CD4-positive, alpha-beta T cell treated with Interleukin-15 for 1 hour (primary cell): ENCODE results near the gene TBL1Y.
"Not testable (repeated sequence)": the region's sequence is repeated elsewhere in the genome, so short reads cannot be mapped to it uniquely, and the experiment has no call there.

ENCODE experiments used
- DNase-seq: peaks from one replicate; pipeline ENCODE4 v3.0.0-alpha.2; 2020

The TBL1Y gene

GRCh38 chrY:6977783-6978182 lies 67.3 kb downstream of the TBL1Y start:
- DNase-seq = no peak

GRCh38 chrY:6983221-6983620 lies 72.7 kb downstream of the TBL1Y start:
- no peak for DNase-seq

- DNase-seq = no peak
Measured at GRCh38 chrY:6987811-6988210, 77.3 kb downstream of the TBL1Y start.

- no peak for DNase-seq
Measured at GRCh38 chrY:6989886-6990620, 79.6 kb downstream of the TBL1Y start.

GRCh38 chrY:6992041-6992440 lies 81.5 kb downstream of the TBL1Y start:
- DNase-seq = no peak

GRCh38 chrY:6995987-6996386 lies 85.5 kb downstream of the TBL1Y start:
- DNase-seq = no peak

GRCh38 chrY:6997503-6998066 lies 87.1 kb downstream of the TBL1Y start:
- no peak for DNase-seq

- no peak for DNase-seq
Measured at GRCh38 chrY:6999905-7000304, 89.4 kb downstream of the TBL1Y start.

- DNase-seq = no peak
Measured at GRCh38 chrY:7002581-7002980, 92.1 kb downstream of the TBL1Y start.

GRCh38 chrY:7007911-7008310 lies 97.4 kb downstream of the TBL1Y start:
- no peak for DNase-seq

GRCh38 chrY:7008578-7009355 lies 98.3 kb downstream of the TBL1Y start:
- DNase-seq = no peak

GRCh38 chrY:7013051-7013450 lies 102.6 kb downstream of the TBL1Y start:
- DNase-seq = no peak

- DNase-seq = no peak
Measured at GRCh38 chrY:7016521-7016920, 106.0 kb downstream of the TBL1Y start.

GRCh38 chrY:7017244-7018080 lies 107.0 kb downstream of the TBL1Y start:
- no peak for DNase-seq

- DNase-seq = no peak
Measured at GRCh38 chrY:7039037-7039436, 128.5 kb downstream of the TBL1Y start.

- no peak for DNase-seq
Measured at GRCh38 chrY:7040662-7041061, 130.2 kb downstream of the TBL1Y start.

GRCh38 chrY:7041983-7042382 lies 131.5 kb downstream of the TBL1Y start:
- no peak for DNase-seq

- DNase-seq = not testable (repeated sequence)
Measured at GRCh38 chrY:7052461-7052860, 142.0 kb downstream of the TBL1Y start.

GRCh38 chrY:7056886-7057285 lies 146.4 kb downstream of the TBL1Y start:
- no peak for DNase-seq

- no peak for DNase-seq
Measured at GRCh38 chrY:7078725-7079124, 168.2 kb downstream of the TBL1Y start.

GRCh38 chrY:7080548-7080947 lies 170.1 kb downstream of the TBL1Y start:
- DNase-seq = not testable (repeated sequence)

GRCh38 chrY:7085606-7086005 lies 175.1 kb downstream of the TBL1Y start:
- no peak for DNase-seq

GRCh38 chrY:7092836-7093235 lies 182.3 kb downstream of the TBL1Y start:
- DNase-seq = no peak
